ENCODE data around the gene SIN3B. TPM values are rescaled to one million over a fixed set of nuclear protein-coding genes. Genes with fewer than 3 reads are reported as not detected.

Gene SIN3B
- total and polyA plus RNA-seq, 9 of the 15 experiments (the other 6 are each of a cell fraction or from before 2014, with no cell fraction given), result 0.51 to 34.2 (median 14.3) TPM

- TF ChIP-seq HCFC1 (IDR thresholded peaks at IDR 0.05; ENCODE audit: low read depth, low read length), result no peak
- no peak for TF ChIP-seq KAT8 (IDR thresholded peaks at IDR 0.05; ENCODE audit: low read depth)
- TF ChIP-seq USF1 (CRISPR knock-in tag; IDR thresholded peaks at IDR 0.05), result no peak
- peak; percentile 87 for TF ChIP-seq NFIC (IDR thresholded peaks at IDR 0.05)
- no peak for TF ChIP-seq ETV5 (CRISPR knock-in tag; IDR thresholded peaks at IDR 0.05; ENCODE audit: low read depth)
- TF ChIP-seq ETV6 (IDR thresholded peaks at IDR 0.05; ENCODE audit: borderline replicate concordance in 1 of 2, low read depth in 2 of 2, low read length in 1 of 2), result no peak
- no peak for TF ChIP-seq ETV6 (CRISPR knock-in tag; IDR thresholded peaks at IDR 0.05; ENCODE audit: borderline replicate concordance)
- no peak for TF ChIP-seq SRSF7 (optimal IDR thresholded peaks at IDR 0.05; ENCODE audit: low read depth, low read length)
- peak; percentile 21; the same call in 1 of the 2 replicates for TF ChIP-seq ZBTB2 (IDR thresholded peaks at IDR 0.05)
- TF ChIP-seq PML (IDR thresholded peaks at IDR 0.05; ENCODE audit: low read length), result no peak
- no peak for TF ChIP-seq NCOA2 (IDR thresholded peaks at IDR 0.05; ENCODE audit: partially characterized antibody in 2 of 2)
- TF ChIP-seq ZBTB40 (IDR thresholded peaks at IDR 0.05), result peak; percentile 54; the same call in 1 of the 2 replicates
- TF ChIP-seq ZBTB40 (CRISPR knock-in tag; IDR thresholded peaks at IDR 0.05), result no peak
- TF ChIP-seq NR3C1 (CRISPR knock-in tag; IDR thresholded peaks at IDR 0.05), result no peak
- no peak for TF ChIP-seq RBM14 (IDR thresholded peaks at IDR 0.05; ENCODE audit: borderline replicate concordance, insufficient read depth, low read depth, low read length)
- TF ChIP-seq PHF8 (IDR thresholded peaks at IDR 0.05; ENCODE audit: borderline replicate concordance, low read length), result peak; percentile 26; the same call in 1 of the 2 replicates
These were observed 91.8 kb downstream of the SIN3B start (continued) for GRCh38 chr19:16920816-16921529.
